H1 (cell line): ENCODE data around the gene GALNT18.

Experiments
- CTCF ChIP-seq, 3 experiments: IDR thresholded peaks; 1 replicate in 2 of 3; 2 replicates in 1 of 3; pipeline versions ENCODE4 v1.5.1 to v1.6.1; 2011; ENCODE audit warnings: low read length in 3 of 3, mild to moderate bottlenecking in 3 of 3, inconsistent platforms in 2 of 3, low read depth in 1 of 3, moderate library complexity in 1 of 3; ENCODE audit not compliant: insufficient read depth in 1 of 3; ENCODE audit errors: control extremely low read depth in 1 of 3
- RNF2 ChIP-seq: fragments of 200-900, 300-1000 bp; sonication (generic); IDR thresholded peaks from 2 replicates; pipeline ENCODE4 v1.7.1; 2016; ENCODE audit warnings: borderline replicate concordance, low read depth, mild to moderate bottlenecking, antibody characterized with exemption, low read length; ENCODE audit not compliant: poor library complexity, severe bottlenecking; ENCODE audit errors: missing control alignments
- SIX5 ChIP-seq: IDR thresholded peaks from 2 replicates; pipeline ENCODE4 v1.6.1; 2011; ENCODE audit warnings: mild to moderate bottlenecking, low read depth, low read length

- no peak for TF ChIP-seq CTCF (IDR thresholded peaks at IDR 0.05; ENCODE audit: control extremely low read depth in 1 of 3, insufficient read depth in 1 of 3, low read depth in 1 of 3, low read length in 3 of 3)
- TF ChIP-seq RNF2 = no peak
- no peak for TF ChIP-seq SIX5
Observed at GRCh38 chr11:11247086-11247485, 374.7 kb downstream of the GALNT18 start.
